Hepatocyte (in vitro differentiated cells): ENCODE data around the gene AOX1.

Experiments
- CTCF ChIP-seq: fragments of 200-600 bp; sonication (generic); IDR thresholded peaks from 2 replicates; pipeline ENCODE4 v1.5.1; 2016; ENCODE audit warnings: antibody characterized with exemption, mild to moderate bottlenecking; ENCODE audit not compliant: poor library complexity
- EZH2 ChIP-seq: fragments of 200-600 bp; sonication (generic); IDR thresholded peaks from 2 replicates; pipeline ENCODE4 v1.6.1; 2016; ENCODE audit warnings: antibody characterized with exemption, mild to moderate bottlenecking, borderline replicate concordance
- EZH2phosphoT487 ChIP-seq: fragments of 200-600 bp; sonication (generic); IDR thresholded peaks from one replicate; pipeline ENCODE4 v1.6.1; 2018; ENCODE audit warnings: antibody characterized with exemption, mild to moderate bottlenecking, low read depth, moderate library complexity; ENCODE audit not compliant: unreplicated experiment, severe bottlenecking

DNA sequence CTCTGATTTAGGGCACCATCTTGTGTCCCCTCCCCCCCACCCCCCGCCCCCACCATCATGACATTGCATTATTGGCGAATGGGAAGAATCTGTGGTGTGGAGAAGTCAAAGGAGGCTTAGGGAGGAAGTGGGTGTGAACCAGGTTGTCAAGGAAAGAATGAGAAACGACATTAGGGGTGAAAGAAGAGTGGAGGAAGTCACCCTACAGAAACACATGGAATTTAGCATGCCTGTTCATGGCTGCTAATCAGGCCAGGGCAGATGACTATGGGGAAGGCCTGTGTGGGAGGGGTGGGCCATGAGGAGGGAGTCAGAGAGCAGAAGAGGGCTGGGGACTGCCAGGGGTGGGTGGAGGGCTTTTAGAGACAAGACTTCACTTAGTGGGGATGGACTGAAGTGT lies 81.6 kb downstream of the AOX1 start:
- no peak for TF ChIP-seq CTCF
- no peak for TF ChIP-seq EZH2
- TF ChIP-seq EZH2phosphoT487 = no peak
